ENCODE measurements around the gene LRTM2. TPM values are rescaled to one million over a fixed set of nuclear protein-coding genes. Genes with fewer than 3 reads are reported as not detected.

The LRTM2 gene
- total RNA-seq, 2 donors from 2014 or later, result not detected

- ATAC-seq (ENCODE audit: insufficient number of reproducible peaks, low FRiP score, low read depth), result no peak
Observed at GRCh38 chr12:1881936-1882335, 61.6 kb downstream of the LRTM2 start.

GRCh38 chr12:1882405-1882804, 62.0 kb downstream of the LRTM2 start:
- Histone ChIP-seq H3K27ac (no peak overlapping the region), H3K36me3 (no peaks in the 10 kb centered on the region)

More at GRCh38 chr12:1881936-1882335, 61.6 kb downstream of the LRTM2 start:
- Histone ChIP-seq H3K9me3 (no peaks in the 10 kb centered on the region), H3K4me3 (no peak overlapping the region), H3K36me3 (no peaks in the 10 kb centered on the region), H3K4me1 (ENCODE audit: control insufficient read depth in 1 of 2, low read depth in 2 of 2) (no peaks in the 10 kb centered on the region), H3K27me3 (replicated peaks; ENCODE audit: insufficient read depth) (no peaks in the 10 kb centered on the region), H3K27ac (no peak overlapping the region)
- no peak for DNase-seq (ENCODE audit: low spot score)
- no peak for TF ChIP-seq CTCF (IDR thresholded peaks at IDR 0.05)

DNA sequence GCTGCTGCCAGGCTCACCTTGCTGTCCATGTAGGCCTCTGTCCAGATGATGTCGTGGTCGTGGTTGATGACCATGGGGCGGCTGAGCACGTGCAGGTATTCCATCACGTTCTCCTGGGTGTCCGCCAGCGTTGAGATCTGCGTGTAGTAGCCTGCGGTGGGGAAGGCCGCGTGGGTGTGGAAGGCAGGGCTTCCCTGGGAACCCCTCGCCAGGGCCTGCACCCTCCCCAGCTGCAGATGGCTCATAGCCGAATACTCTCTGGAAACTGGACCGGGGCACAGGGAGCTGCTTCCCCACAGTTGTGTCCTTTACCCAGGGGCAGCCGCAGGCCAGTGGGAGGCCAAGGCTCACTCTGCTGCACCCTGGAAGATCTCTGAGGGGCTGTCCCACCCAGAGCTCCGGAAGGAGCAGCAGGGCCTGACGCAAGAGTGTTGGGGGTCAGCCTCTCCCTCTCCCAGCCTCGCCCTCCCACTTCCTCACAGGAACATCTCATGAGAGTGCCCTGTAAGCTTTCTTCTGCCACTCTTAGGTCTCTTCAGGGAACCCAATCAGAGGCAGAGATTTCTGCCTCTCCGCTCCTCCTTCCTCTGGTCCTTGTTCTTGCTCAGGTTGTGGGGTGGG, 62.6 kb downstream of the LRTM2 start:
- Histone ChIP-seq H3K27ac (no peak overlapping the region), H3K4me1 (ENCODE audit: control insufficient read depth in 1 of 2, low read depth in 2 of 2) (no peaks in the 10 kb centered on the region), H3K27me3 (replicated peaks; ENCODE audit: insufficient read depth) (no peaks in the 10 kb centered on the region), H3K36me3 (no peaks in the 10 kb centered on the region), H3K4me3 (no peak overlapping the region), H3K9me3 (no peaks in the 10 kb centered on the region)
- no peak for TF ChIP-seq CTCF (IDR thresholded peaks at IDR 0.05)
- DNase-seq (ENCODE audit: low spot score), result no peak
- ATAC-seq (ENCODE audit: insufficient number of reproducible peaks, low FRiP score, low read depth), result no peak

More at GRCh38 chr12:1882405-1882804, 62.0 kb downstream of the LRTM2 start:
- no peaks in the 10 kb centered on the region for H3K27me3 ChIP-seq (replicated peaks; ENCODE audit: insufficient read depth)
- no peak overlapping the region for H3K4me3 ChIP-seq
- no peaks in the 10 kb centered on the region for H3K9me3 ChIP-seq
- H3K4me1 ChIP-seq (ENCODE audit: control insufficient read depth in 1 of 2, low read depth in 2 of 2), result no peaks in the 10 kb centered on the region
- no peak for TF ChIP-seq CTCF (IDR thresholded peaks at IDR 0.05)
- no peak for DNase-seq (ENCODE audit: low spot score)
- ATAC-seq (ENCODE audit: insufficient number of reproducible peaks, low FRiP score, low read depth), result no peak

GRCh38 chr12:1883513-1883912, 63.1 kb downstream of the LRTM2 start:
- DNase-seq (ENCODE audit: low spot score), result no peak
- no peak for ATAC-seq (ENCODE audit: insufficient number of reproducible peaks, low FRiP score, low read depth)
- Histone ChIP-seq H3K36me3 (no peaks in the 10 kb centered on the region), H3K4me3 (no peak overlapping the region), H3K4me1 (ENCODE audit: control insufficient read depth in 1 of 2, low read depth in 2 of 2) (no peaks in the 10 kb centered on the region), H3K27me3 (replicated peaks; ENCODE audit: insufficient read depth) (no peaks in the 10 kb centered on the region), H3K27ac (no peak overlapping the region), H3K9me3 (no peaks in the 10 kb centered on the region)
- TF ChIP-seq CTCF (IDR thresholded peaks at IDR 0.05), result no peak

- no peak for DNase-seq (ENCODE audit: low spot score)
- H3K27me3 ChIP-seq (replicated peaks; ENCODE audit: insufficient read depth), result no peaks in the 10 kb centered on the region
- H3K27ac ChIP-seq, result no peak overlapping the region
- H3K4me1 ChIP-seq (ENCODE audit: control insufficient read depth in 1 of 2, low read depth in 2 of 2), result no peaks in the 10 kb centered on the region
- no peak overlapping the region for H3K4me3 ChIP-seq
- no peak for ATAC-seq (ENCODE audit: insufficient number of reproducible peaks, low FRiP score, low read depth)
- H3K36me3 ChIP-seq, result no peaks in the 10 kb centered on the region
- no peaks in the 10 kb centered on the region for H3K9me3 ChIP-seq
- TF ChIP-seq CTCF (IDR thresholded peaks at IDR 0.05), result no peak
Observed at GRCh38 chr12:1884651-1885050, 64.3 kb downstream of the LRTM2 start.

All from thoracic aorta (tissue), 2 donors.